ENCODE data around the gene ATP6V1B1.

DNA sequence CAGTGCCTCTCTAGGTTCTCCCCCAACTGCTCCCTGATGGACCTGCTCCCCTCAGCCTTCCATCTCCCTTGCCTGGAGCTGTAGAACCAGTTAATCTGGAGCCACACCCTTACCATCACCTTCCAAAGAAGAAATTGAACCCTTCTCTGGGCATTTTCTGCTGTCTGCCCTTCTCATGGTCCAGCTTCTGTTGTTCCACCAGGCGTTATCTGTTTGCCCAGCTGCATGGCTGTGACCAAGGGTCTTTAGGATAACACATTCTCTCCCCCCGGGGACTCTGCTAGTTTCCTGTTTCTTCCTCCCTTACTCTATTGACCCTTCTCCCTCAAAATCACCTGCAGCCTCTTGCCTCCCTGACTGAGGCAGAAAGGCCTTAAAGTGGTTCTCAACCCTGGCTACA is 39.5 kb downstream of the ATP6V1B1 start:
- TF ChIP-seq ZBTB7A (IDR thresholded peaks at IDR 0.05; ENCODE audit: low read depth), result no peak
- TF ChIP-seq TAF1 (IDR thresholded peaks at IDR 0.05; ENCODE audit: low read depth), result no peak
- no peak for TF ChIP-seq YY1 (IDR thresholded peaks at IDR 0.05; ENCODE audit: low read depth)
- no peak for TF ChIP-seq TCF12 (IDR thresholded peaks at IDR 0.05; ENCODE audit: low read depth)
- TF ChIP-seq, protein P1, sequence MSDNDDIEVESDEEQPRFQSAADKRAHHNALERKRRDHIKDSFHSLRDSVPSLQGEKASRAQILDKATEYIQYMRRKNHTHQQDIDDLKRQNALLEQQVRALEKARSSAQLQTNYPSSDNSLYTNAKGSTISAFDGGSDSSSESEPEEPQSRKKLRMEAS (IDR thresholded peaks at IDR 0.05), result no peak
- TF ChIP-seq, protein P2, sequence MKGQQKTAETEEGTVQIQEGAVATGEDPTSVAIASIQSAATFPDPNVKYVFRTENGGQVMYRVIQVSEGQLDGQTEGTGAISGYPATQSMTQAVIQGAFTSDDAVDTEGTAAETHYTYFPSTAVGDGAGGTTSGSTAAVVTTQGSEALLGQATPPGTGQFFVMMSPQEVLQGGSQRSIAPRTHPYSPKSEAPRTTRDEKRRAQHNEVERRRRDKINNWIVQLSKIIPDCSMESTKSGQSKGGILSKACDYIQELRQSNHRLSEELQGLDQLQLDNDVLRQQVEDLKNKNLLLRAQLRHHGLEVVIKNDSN (IDR thresholded peaks at IDR 0.05), result no peak
- TF ChIP-seq RAD21 (IDR thresholded peaks at IDR 0.05; ENCODE audit: low read depth), result no peak
- TF ChIP-seq EGR1 (IDR thresholded peaks at IDR 0.05), result no peak
- TF ChIP-seq, protein P3, sequence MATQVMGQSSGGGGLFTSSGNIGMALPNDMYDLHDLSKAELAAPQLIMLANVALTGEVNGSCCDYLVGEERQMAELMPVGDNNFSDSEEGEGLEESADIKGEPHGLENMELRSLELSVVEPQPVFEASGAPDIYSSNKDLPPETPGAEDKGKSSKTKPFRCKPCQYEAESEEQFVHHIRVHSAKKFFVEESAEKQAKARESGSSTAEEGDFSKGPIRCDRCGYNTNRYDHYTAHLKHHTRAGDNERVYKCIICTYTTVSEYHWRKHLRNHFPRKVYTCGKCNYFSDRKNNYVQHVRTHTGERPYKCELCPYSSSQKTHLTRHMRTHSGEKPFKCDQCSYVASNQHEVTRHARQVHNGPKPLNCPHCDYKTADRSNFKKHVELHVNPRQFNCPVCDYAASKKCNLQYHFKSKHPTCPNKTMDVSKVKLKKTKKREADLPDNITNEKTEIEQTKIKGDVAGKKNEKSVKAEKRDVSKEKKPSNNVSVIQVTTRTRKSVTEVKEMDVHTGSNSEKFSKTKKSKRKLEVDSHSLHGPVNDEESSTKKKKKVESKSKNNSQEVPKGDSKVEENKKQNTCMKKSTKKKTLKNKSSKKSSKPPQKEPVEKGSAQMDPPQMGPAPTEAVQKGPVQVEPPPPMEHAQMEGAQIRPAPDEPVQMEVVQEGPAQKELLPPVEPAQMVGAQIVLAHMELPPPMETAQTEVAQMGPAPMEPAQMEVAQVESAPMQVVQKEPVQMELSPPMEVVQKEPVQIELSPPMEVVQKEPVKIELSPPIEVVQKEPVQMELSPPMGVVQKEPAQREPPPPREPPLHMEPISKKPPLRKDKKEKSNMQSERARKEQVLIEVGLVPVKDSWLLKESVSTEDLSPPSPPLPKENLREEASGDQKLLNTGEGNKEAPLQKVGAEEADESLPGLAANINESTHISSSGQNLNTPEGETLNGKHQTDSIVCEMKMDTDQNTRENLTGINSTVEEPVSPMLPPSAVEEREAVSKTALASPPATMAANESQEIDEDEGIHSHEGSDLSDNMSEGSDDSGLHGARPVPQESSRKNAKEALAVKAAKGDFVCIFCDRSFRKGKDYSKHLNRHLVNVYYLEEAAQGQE (IDR thresholded peaks at IDR 0.05; ENCODE audit: low read depth), result no peak
- no peak for TF ChIP-seq FOXM1 (IDR thresholded peaks at IDR 0.05; ENCODE audit: borderline replicate concordance, low read depth)
- no peak for TF ChIP-seq EP300 (IDR thresholded peaks at IDR 0.05; ENCODE audit: borderline replicate concordance)
- no peak for TF ChIP-seq CEBPB (IDR thresholded peaks at IDR 0.05)
